Retinal pigment epithelial cell (primary cell): Measurements from ENCODE around the gene C1orf105.

Experiments
- DNase-seq: peaks from one replicate; pipeline ENCODE4 v3.0.0-alpha.2; 2010; ENCODE audit warnings: low read depth
- H3K4me3 ChIP-seq: 2 replicates; pipeline ENCODE4 v1.5.1; 2011; ENCODE audit warnings: mild to moderate bottlenecking, low read length, control low read depth, moderate library complexity
- CTCF ChIP-seq: conservative IDR thresholded peaks from 2 replicates; pipeline ENCODE4 v1.5.1; 2011; ENCODE audit warnings: low read depth, low read length, control low read depth, inconsistent platforms

C1orf105 gene

GRCh38 chr1:172380441-172381244 lies 39.8 kb upstream of the C1orf105 start:
- DNase-seq: no peak
- no peak overlapping the region for H3K4me3 ChIP-seq
- no peak for TF ChIP-seq CTCF

- DNase-seq: no peak
- no peak for TF ChIP-seq CTCF
- no peak overlapping the region for H3K4me3 ChIP-seq
Observed at GRCh38 chr1:172381946-172382345, 38.5 kb upstream of the C1orf105 start.

GRCh38 chr1:172382406-172382805 lies 38.1 kb upstream of the C1orf105 start:
- H3K4me3 ChIP-seq: no peak overlapping the region
- TF ChIP-seq CTCF: no peak
- DNase-seq: no peak

GRCh38 chr1:172382990-172383389 lies 37.5 kb upstream of the C1orf105 start:
- TF ChIP-seq CTCF: no peak
- no peak overlapping the region for H3K4me3 ChIP-seq
- no peak for DNase-seq

GRCh38 chr1:172383536-172383935 lies 36.9 kb upstream of the C1orf105 start:
- no peak for TF ChIP-seq CTCF
- DNase-seq: peak; percentile 59
- peak overlapping the region; percentile 4 for H3K4me3 ChIP-seq

GRCh38 chr1:172384656-172385055 lies 35.8 kb upstream of the C1orf105 start:
- H3K4me3 ChIP-seq: no peak overlapping the region
- TF ChIP-seq CTCF: no peak
- no peak for DNase-seq

GRCh38 chr1:172386046-172386445 lies 34.4 kb upstream of the C1orf105 start:
- no peak for DNase-seq
- TF ChIP-seq CTCF: no peak

More at GRCh38 chr1:172386046-172386445, 34.4 kb upstream of the C1orf105 start:
- no peak overlapping the region for H3K4me3 ChIP-seq
